Cardiac muscle cell (in vitro differentiated cells and primary cell): ENCODE measurements around the gene RPS6KB2. TPM values are rescaled to one million over a fixed set of nuclear protein-coding genes. Genes with fewer than 3 reads are reported as not detected.
A peak's percentile ranks its signal among the peaks of the same experiment; 100 is the strongest.

ENCODE experiments used
- DNase-seq, 2 donors: peaks; one replicate each; pipeline versions ENCODE4 v3.0.0 to v3.0.0-alpha.2; 2010 to 2017; ENCODE audit warnings: low read depth in 1 of 2, low spot score in 1 of 2
- H3K27ac ChIP-seq: fragments of 200-600 bp; sonication (generic); 2 replicates; pipeline ENCODE4 v1.5.1; 2016
- H3K27me3 ChIP-seq: fragments of 200-600 bp; sonication (generic); 2 replicates; pipeline ENCODE4 v1.6.0; 2016; ENCODE audit warnings: control low read depth
- H3K36me3 ChIP-seq: fragments of 200-600 bp; sonication (generic); 2 replicates; pipeline ENCODE4 v1.5.1; 2016; ENCODE audit warnings: control low read depth
- H3K4me1 ChIP-seq: fragments of 200-600 bp; sonication (generic); 2 replicates; pipeline ENCODE4 v1.8.1; 2017; ENCODE audit warnings: low read depth, mild to moderate bottlenecking, mixed run types
- H3K4me3 ChIP-seq: fragments of 200-600 bp; sonication (generic); 2 replicates; pipeline ENCODE4 v1.5.1; 2016; ENCODE audit warnings: mild to moderate bottlenecking
- H3K9me3 ChIP-seq: fragments of 200-600 bp; sonication (generic); 2 replicates; pipeline ENCODE4 v1.5.1; 2017; ENCODE audit warnings: low read depth, mild to moderate bottlenecking, control low read depth
- CTCF ChIP-seq: IDR thresholded peaks from 2 replicates; pipeline ENCODE4 v1.5.1; 2012; ENCODE audit warnings: low read depth, mild to moderate bottlenecking, low read length
- polyA plus RNA-seq: library from polyadenylated mRNA; unstranded; fragments of >200 nt; fragmentation: Nextera tagmentation; extraction: Ambion mirVana; gene quantifications from 2 replicates; pipeline ENCODE4 v1.2.1, GENCODE V29; 2016
- total RNA-seq: library from RNA; depleted of rRNA; stranded (reverse); fragments of >200 nt; gene quantifications from 2 replicates; pipeline ENCODE4 v1.2.3, GENCODE V29; 2016

RPS6KB2 gene
- total and polyA plus RNA-seq, 2 experiments from 2014 or later, result 92.5 to 97.0 TPM

GRCh38 chr11:67416416-67417335 is 11.6 kb upstream of the RPS6KB2 start:
- no peaks in the 10 kb centered on the region for H3K36me3 ChIP-seq
- peaks cover 7% of the 10 kb centered on the region for H3K4me1 ChIP-seq
- H3K27me3 ChIP-seq, result peaks cover 9% of the 10 kb centered on the region
- H3K9me3 ChIP-seq, result no peaks in the 10 kb centered on the region
- no peak overlapping the region for H3K27ac ChIP-seq
- no peak overlapping the region for H3K4me3 ChIP-seq
- no peak for TF ChIP-seq CTCF
- peak in 1 of 2 donors; percentile 35 for DNase-seq

GRCh38 chr11:67417425-67417824 is 10.9 kb upstream of the RPS6KB2 start:
- Histone ChIP-seq H3K27me3 (peaks cover 9% of the 10 kb centered on the region), H3K36me3 (no peaks in the 10 kb centered on the region), H3K27ac (no peak overlapping the region), H3K4me3 (no peak overlapping the region), H3K4me1 (peaks cover 7% of the 10 kb centered on the region), H3K9me3 (no peaks in the 10 kb centered on the region)
- no peak for DNase-seq
- TF ChIP-seq CTCF, result no peak

GRCh38 chr11:67418476-67419281 is 9.6 kb upstream of the RPS6KB2 start:
- DNase-seq, result no peak
- Histone ChIP-seq H3K9me3 (no peaks in the 10 kb centered on the region), H3K27ac (no peak overlapping the region), H3K36me3 (no peaks in the 10 kb centered on the region), H3K4me3 (no peak overlapping the region), H3K4me1 (peaks cover 7% of the 10 kb centered on the region), H3K27me3 (peaks cover 9% of the 10 kb centered on the region)
- TF ChIP-seq CTCF, result no peak

GRCh38 chr11:67419325-67420049 is 8.8 kb upstream of the RPS6KB2 start:
- H3K36me3 ChIP-seq, result no peaks in the 10 kb centered on the region
- DNase-seq, result no peak
- no peak overlapping the region for H3K27ac ChIP-seq
- H3K4me1 ChIP-seq, result peaks cover 7% of the 10 kb centered on the region
- no peaks in the 10 kb centered on the region for H3K9me3 ChIP-seq
- H3K27me3 ChIP-seq, result peaks cover 9% of the 10 kb centered on the region
- H3K4me3 ChIP-seq, result no peak overlapping the region
- no peak for TF ChIP-seq CTCF

- Histone ChIP-seq H3K36me3 (no peaks in the 10 kb centered on the region), H3K27me3 (peaks cover 2% of the 10 kb centered on the region), H3K27ac (peak overlapping the region; percentile 82), H3K4me1 (peaks cover 7% of the 10 kb centered on the region), H3K9me3 (no peaks in the 10 kb centered on the region), H3K4me3 (peak overlapping the region; percentile 32)
- no peak for DNase-seq
- no peak for TF ChIP-seq CTCF
Observed at GRCh38 chr11:67420147-67420645, 8.1 kb upstream of the RPS6KB2 start.
